Liver (tissue), 9 donors: ENCODE data around the gene CBLC. TPM values are rescaled to one million over a fixed set of nuclear protein-coding genes. Genes with fewer than 3 reads are reported as not detected.
A peak's percentile ranks its signal among the peaks of the same experiment; 100 is the strongest.

Source experiments
- DNase-seq: peaks from one replicate; pipeline ENCODE4 v3.0.0-alpha.2; 2017; ENCODE audit warnings: low spot score
- H3K27ac ChIP-seq, 2 donors: one replicate each; pipeline ENCODE4 v1.7.0; 2013; ENCODE audit warnings: inconsistent platforms in 2 of 2, low read length in 2 of 2, control low read depth in 1 of 2, low read depth in 1 of 2, mild to moderate bottlenecking in 1 of 2
- H3K27me3 ChIP-seq, 4 donors: one replicate each; pipeline versions ENCODE4 v1.6.1 to v1.7.0; 2013; ENCODE audit warnings: low read length in 3 of 4, inconsistent platforms in 1 of 4, mild to moderate bottlenecking in 1 of 4, moderate library complexity in 1 of 4; ENCODE audit not compliant: control insufficient read depth in 4 of 4, insufficient read depth in 4 of 4
- H3K36me3 ChIP-seq, 4 donors: one replicate each; pipeline versions ENCODE4 v1.6.1 to v1.7.0; 2013; ENCODE audit warnings: low read length in 3 of 4, mild to moderate bottlenecking in 3 of 4, low read depth in 1 of 4, moderate library complexity in 1 of 4; ENCODE audit not compliant: control insufficient read depth in 4 of 4, insufficient read depth in 3 of 4
- H3K4me1 ChIP-seq, 4 donors: one replicate each; pipeline versions ENCODE4 v1.6.1 to v1.7.0; 2013; ENCODE audit warnings: low read length in 3 of 4, mild to moderate bottlenecking in 3 of 4, moderate library complexity in 1 of 4; ENCODE audit not compliant: control insufficient read depth in 4 of 4, insufficient read depth in 4 of 4
- H3K4me3 ChIP-seq, 3 donors: one replicate each; pipeline versions ENCODE4 v1.6.1 to v1.7.0; 2013; ENCODE audit warnings: low read length in 3 of 3, control low read depth in 1 of 3, low read depth in 1 of 3, mild to moderate bottlenecking in 1 of 3
- H3K9ac ChIP-seq, 2 donors: one replicate each; pipeline ENCODE4 v1.7.0; 2013; ENCODE audit warnings: low read length in 2 of 2, mild to moderate bottlenecking in 2 of 2, moderate library complexity in 2 of 2, control low read depth in 1 of 2, low read depth in 1 of 2
- H3K9me3 ChIP-seq, 4 donors: one replicate each; pipeline versions ENCODE4 v1.6.1 to v1.7.0; 2013; ENCODE audit warnings: low read length in 3 of 4; ENCODE audit not compliant: control insufficient read depth in 4 of 4
- CTCF ChIP-seq: fragments of 150-350 bp; IDR thresholded peaks from 2 replicates; pipeline ENCODE4 v1.5.1; 2017; ENCODE audit warnings: improper control_type of control experiment, low read depth, low read length; ENCODE audit not compliant: missing input control
- EGR1 ChIP-seq, 2 donors: IDR thresholded peaks; 2 replicates each; pipeline ENCODE4 v1.6.1; 2016 to 2018; ENCODE audit warnings: antibody characterized with exemption in 2 of 2, low read depth in 2 of 2
- FOXA1 ChIP-seq: IDR thresholded peaks from 2 replicates; pipeline ENCODE4 v1.6.1; 2016; ENCODE audit warnings: antibody characterized with exemption
- FOXA2 ChIP-seq: IDR thresholded peaks from 2 replicates; pipeline ENCODE4 v1.6.1; 2016; ENCODE audit warnings: antibody characterized with exemption
- GABPA ChIP-seq, 2 donors: IDR thresholded peaks in 1 of 2; conservative IDR thresholded peaks in 1 of 2; 2 replicates each; pipeline ENCODE4 v1.6.1; 2016; ENCODE audit warnings: antibody characterized with exemption in 2 of 2, mild to moderate bottlenecking in 1 of 2, moderate library complexity in 1 of 2
- HNF4A ChIP-seq, 2 donors: conservative IDR thresholded peaks; 2 replicates each; pipeline ENCODE4 v1.6.1; 2016; ENCODE audit warnings: antibody characterized with exemption in 2 of 2, mild to moderate bottlenecking in 2 of 2
- HNF4G ChIP-seq: IDR thresholded peaks from 2 replicates; pipeline ENCODE4 v1.6.1; 2016; ENCODE audit warnings: antibody characterized with exemption
- JUND ChIP-seq, 2 donors: IDR thresholded peaks; 2 replicates each; pipeline ENCODE4 v1.6.1; 2016; ENCODE audit warnings: antibody characterized with exemption in 2 of 2
- MAX ChIP-seq: IDR thresholded peaks from 2 replicates; pipeline ENCODE4 v1.6.1; 2016; ENCODE audit warnings: antibody characterized with exemption
- RAD21 ChIP-seq, 2 donors: IDR thresholded peaks; 2 replicates each; pipeline ENCODE4 v1.6.1; 2016; ENCODE audit warnings: antibody characterized with exemption in 2 of 2, mild to moderate bottlenecking in 2 of 2
- REST ChIP-seq: IDR thresholded peaks from 2 replicates; pipeline ENCODE4 v1.6.1; 2016; ENCODE audit warnings: antibody characterized with exemption, mild to moderate bottlenecking
- RXRA ChIP-seq, 2 donors: IDR thresholded peaks; 2 replicates each; pipeline ENCODE4 v1.6.1; 2017 to 2018; ENCODE audit warnings: antibody characterized with exemption in 2 of 2, mild to moderate bottlenecking in 1 of 2
- SP1 ChIP-seq: IDR thresholded peaks from 2 replicates; pipeline ENCODE4 v1.6.1; 2018; ENCODE audit warnings: antibody characterized with exemption, mild to moderate bottlenecking
- TAF1 ChIP-seq: conservative IDR thresholded peaks from 2 replicates; pipeline ENCODE4 v1.6.1; 2016; ENCODE audit warnings: antibody characterized with exemption, mild to moderate bottlenecking
- YY1 ChIP-seq: IDR thresholded peaks from 2 replicates; pipeline ENCODE4 v1.6.1; 2016; ENCODE audit warnings: antibody characterized with exemption, mild to moderate bottlenecking
- ZBTB33 ChIP-seq: IDR thresholded peaks from 2 replicates; pipeline ENCODE4 v1.6.1; 2016; ENCODE audit warnings: antibody characterized with exemption
- WGBS: extraction: QIAGEN DNeasy Blood & Tissue Kit; methylation state at CpG from one replicate; pipeline ENCODE4 v1.1.7; 2013; 5-methylcytosine and 5-hydroxymethylcytosine counted together
- polyA plus RNA-seq, 2 donors: library from polyadenylated mRNA; stranded (reverse) in 1 of 2; unstranded in 1 of 2; fragments of 200-250 nt in 1 of 2; fragments of >200 nt in 1 of 2; fragmentation: Nextera tagmentation in 1 of 2; extraction: Ambion mirVana in 1 of 2; gene quantifications; one replicate each; pipeline versions ENCODE4 v1.2.1 to v1.2.3, GENCODE V29; 2013 to 2015
- total RNA-seq, 2 donors: library from RNA; depleted of rRNA; stranded (reverse); fragments of >200 nt; gene quantifications; one replicate each; pipeline ENCODE4 v1.2.3, GENCODE V29; 2014
- donor health status: healthy.
- donor health status: healthy.
- donor health status: healthy.
- donor health status: healthy.
- donor health status: healthy.

Gene CBLC
- total and polyA plus RNA-seq, 4 donors = 2.1 to 14.0 (median 8.8) TPM

- peak within 1 kb of the TSS; percentile 65 to 80 for H3K27ac ChIP-seq
- TF ChIP-seq JUND (IDR thresholded peaks at IDR 0.05) (no peak), CTCF (no peak), GABPA (IDR thresholded peaks at IDR 0.05 in 1 of 2, conservative IDR thresholded peaks at IDR 0.05 in 1 of 2) (no peak), TAF1 (no peak), SP1 (no peak), MAX (no peak), ZBTB33 (no peak), RXRA (IDR thresholded peaks at IDR 0.05) (no peak), RAD21 (IDR thresholded peaks at IDR 0.05) (no peak), HNF4G (no peak), YY1 (no peak), FOXA1 (no peak)
- H3K9me3 ChIP-seq = no peaks in the 10 kb centered on the region
- peak within 1 kb of the TSS; percentile 45 to 69 (median 59) for H3K4me3 ChIP-seq
- 4% methylated on average over 59 of the region's 59 CpGs for WGBS
- H3K36me3 ChIP-seq = peaks cover 0 to 2% (median 0%) of the 10 kb centered on the region in 4 donors
- H3K9ac ChIP-seq = peak within 1 kb of the TSS in 1 of 2 donors; percentile 76
- peaks cover 11 to 27% (median 21%) of the 10 kb centered on the region in 4 donors for H3K4me1 ChIP-seq
- DNase-seq = peak; percentile 79
- H3K27me3 ChIP-seq = no peaks in the 10 kb centered on the region
These were observed 31.0 kb downstream of the CBLC start, which contains the start of gene BCAM for GRCh38 chr19:44808463-44809371. Gene BCAM, plus strand, starts transcription at chr19:44809103. Its CDS starts 22 bp downstream, at chr19:44809125.

GRCh38 chr19:44809577-44810233, 32.0 kb downstream of the CBLC start:
- Histone ChIP-seq H3K27ac (no peak overlapping the region), H3K4me3 (peak overlapping the region in 1 of 3 donors; percentile 59), H3K36me3 (no peaks in the 10 kb centered on the region), H3K27me3 (no peaks in the 10 kb centered on the region), H3K9me3 (no peaks in the 10 kb centered on the region), H3K9ac (peak overlapping the region in 1 of 2 donors; percentile 76), H3K4me1 (peaks cover 11 to 27% (median 21%) of the 10 kb centered on the region in 4 donors)
- 56% methylated on average over 7 of the region's 7 CpGs for WGBS
- no peak for DNase-seq
- TF ChIP-seq FOXA2 = no peak
- no peak for TF ChIP-seq REST
- TF ChIP-seq HNF4A (conservative IDR thresholded peaks at IDR 0.05) = no peak
- no peak for TF ChIP-seq FOXA1
- no peak for TF ChIP-seq ZBTB33
- TF ChIP-seq MAX = no peak
- no peak for TF ChIP-seq RXRA (IDR thresholded peaks at IDR 0.05)
- no peak for TF ChIP-seq EGR1 (IDR thresholded peaks at IDR 0.05; ENCODE audit: low read depth in 2 of 2)
- TF ChIP-seq CTCF = no peak
- no peak for TF ChIP-seq JUND (IDR thresholded peaks at IDR 0.05)
- TF ChIP-seq SP1 = no peak
- no peak for TF ChIP-seq TAF1
